NT2/D1 (cell line): ENCODE measurements around the gene MYO5A.
A peak's percentile ranks its signal among the peaks of the same experiment; 100 is the strongest.

Experiments used
- DNase-seq: peaks from one replicate; pipeline ENCODE4 v3.0.0-alpha.2; 2011; ENCODE audit warnings: low read depth, low spot score
- H3K27me3 ChIP-seq: 2 replicates; pipeline ENCODE4 v1.6.0; 2011; ENCODE audit warnings: mild to moderate bottlenecking; ENCODE audit not compliant: insufficient read length, insufficient read depth
- H3K36me3 ChIP-seq: 2 replicates; pipeline ENCODE4 v1.6.1; 2011; ENCODE audit warnings: mild to moderate bottlenecking, low read length, mixed read lengths; ENCODE audit not compliant: insufficient read depth, insufficient read length
- H3K4me1 ChIP-seq: 2 replicates; pipeline ENCODE4 v1.5.1; 2011; ENCODE audit not compliant: insufficient read depth, insufficient read length
- H3K4me3 ChIP-seq: 2 replicates; pipeline ENCODE4 v1.5.1; 2011; ENCODE audit warnings: low read depth; ENCODE audit not compliant: insufficient read length
- H3K9ac ChIP-seq: 2 replicates; pipeline ENCODE4 v1.6.0; 2011; ENCODE audit warnings: low read depth; ENCODE audit not compliant: insufficient read length
- H3K9me3 ChIP-seq: 2 replicates; pipeline ENCODE4 v1.5.1; 2011; ENCODE audit warnings: mild to moderate bottlenecking, low read length; ENCODE audit not compliant: insufficient read depth
- SUZ12 ChIP-seq: IDR thresholded peaks from 2 replicates; pipeline ENCODE4 v1.6.1; 2011; ENCODE audit not compliant: insufficient read length, insufficient read depth; ENCODE audit errors: extremely low read depth
- YY1 ChIP-seq: IDR thresholded peaks from 2 replicates; pipeline ENCODE4 v1.6.1; 2011; ENCODE audit not compliant: insufficient read length, insufficient read depth
- ZNF274 ChIP-seq: IDR thresholded peaks from 2 replicates; pipeline ENCODE4 v1.6.1; 2011; ENCODE audit warnings: mild to moderate bottlenecking, low read depth, low read length

The MYO5A gene

DNA sequence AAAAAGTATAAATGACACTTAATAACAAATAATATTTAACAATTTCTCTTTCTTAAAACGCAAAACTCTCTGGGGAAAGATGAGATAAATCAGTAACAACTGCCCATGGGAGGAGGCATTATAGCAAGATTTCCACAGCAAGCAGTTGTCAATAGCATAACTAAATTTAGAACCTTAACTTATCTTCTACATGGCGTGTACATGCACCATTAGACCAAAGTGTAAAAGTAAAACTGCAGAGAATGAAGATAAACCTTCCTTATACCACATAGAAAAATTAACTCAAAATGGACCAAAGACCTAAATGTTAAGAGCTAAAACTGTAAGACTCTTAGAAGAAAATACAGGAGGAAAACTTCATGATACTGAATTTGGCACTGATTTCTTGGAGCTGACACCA lies 39.9 kb downstream of the MYO5A start:
- no peaks in the 10 kb centered on the region for H3K36me3 ChIP-seq
- no peak overlapping the region for H3K4me3 ChIP-seq
- no peak for TF ChIP-seq ZNF274
- TF ChIP-seq YY1 = no peak
- TF ChIP-seq SUZ12 = no peak
- H3K4me1 ChIP-seq = no peaks in the 10 kb centered on the region
- H3K9ac ChIP-seq = no peak overlapping the region
- no peak for DNase-seq
- no peaks in the 10 kb centered on the region for H3K27me3 ChIP-seq
- H3K9me3 ChIP-seq = no peaks in the 10 kb centered on the region

DNA sequence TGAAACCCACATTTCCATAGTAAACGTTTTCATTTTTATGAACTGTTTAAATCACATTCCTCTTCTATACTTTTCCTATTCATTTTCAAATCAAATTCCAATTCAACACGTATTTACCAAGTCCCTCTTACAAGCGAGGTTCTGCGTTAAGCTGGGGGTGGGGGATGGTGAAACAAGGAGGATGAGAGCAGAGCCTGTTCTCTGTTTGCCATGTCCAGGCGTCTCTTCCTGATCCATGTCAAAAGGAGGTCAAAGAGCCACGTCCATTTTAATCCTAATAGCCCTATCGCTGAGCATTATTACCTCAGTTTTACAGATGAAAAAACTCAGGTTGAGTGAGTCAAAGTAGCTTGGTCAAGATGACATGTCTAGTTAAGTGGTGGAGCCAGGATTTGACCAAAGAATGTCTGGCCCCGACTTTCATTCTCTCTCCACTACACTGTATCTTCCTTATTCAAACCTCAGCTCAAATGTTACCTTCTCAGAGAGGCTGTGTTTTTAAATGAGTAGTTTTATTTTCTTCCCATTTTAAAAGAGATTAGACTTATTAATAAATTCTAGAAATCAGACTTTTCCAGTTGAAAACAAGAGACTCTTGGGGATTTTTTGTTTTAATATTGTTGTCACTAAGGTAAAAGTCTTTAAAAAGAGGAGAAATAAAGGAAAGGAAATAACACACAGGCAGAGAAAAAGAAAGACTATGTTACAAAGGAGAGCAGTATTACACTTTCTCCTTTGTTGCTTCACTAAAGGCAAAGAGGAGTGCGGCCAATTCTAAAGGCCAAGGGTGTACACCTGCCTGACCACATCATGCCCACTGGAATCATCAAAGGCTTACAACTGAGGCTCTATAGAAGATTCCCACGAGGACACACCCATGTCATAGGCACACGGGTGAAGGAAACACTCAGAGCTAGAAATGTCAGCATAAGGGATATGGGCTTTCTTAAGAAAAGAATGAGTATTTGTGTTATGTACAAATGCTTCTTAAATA lies 42.4 kb downstream of the MYO5A start:
- peak; percentile 2 for DNase-seq
- no peak for TF ChIP-seq SUZ12
- no peak for TF ChIP-seq ZNF274
- TF ChIP-seq YY1 = no peak
- Histone ChIP-seq H3K9me3 (no peaks in the 10 kb centered on the region), H3K4me3 (no peak overlapping the region), H3K4me1 (no peaks in the 10 kb centered on the region), H3K9ac (no peak overlapping the region), H3K27me3 (no peaks in the 10 kb centered on the region), H3K36me3 (no peaks in the 10 kb centered on the region)

DNA sequence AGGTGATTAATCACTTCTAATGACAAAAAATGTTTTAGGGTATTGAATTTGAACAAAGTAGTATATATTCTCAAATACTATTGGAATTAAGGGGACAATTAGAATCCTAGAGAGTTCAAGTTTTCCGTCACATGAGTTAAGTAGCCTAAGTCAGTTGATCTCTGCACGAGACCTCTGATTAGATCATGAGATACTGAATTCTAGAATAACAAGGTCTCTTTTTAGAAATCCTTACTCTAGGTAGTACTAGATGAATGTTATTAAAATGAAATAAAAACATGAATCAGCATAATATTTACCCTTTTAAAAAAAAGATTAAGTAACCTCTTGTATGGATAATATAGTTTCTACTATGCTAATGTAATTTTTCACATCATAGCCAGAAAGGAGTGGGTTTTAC lies 43.4 kb downstream of the MYO5A start:
- Histone ChIP-seq H3K4me1 (no peaks in the 10 kb centered on the region), H3K9me3 (no peaks in the 10 kb centered on the region), H3K4me3 (no peak overlapping the region), H3K9ac (no peak overlapping the region), H3K27me3 (no peaks in the 10 kb centered on the region), H3K36me3 (no peaks in the 10 kb centered on the region)
- TF ChIP-seq YY1 (no peak), SUZ12 (no peak), ZNF274 (no peak)
- DNase-seq = no peak

DNA sequence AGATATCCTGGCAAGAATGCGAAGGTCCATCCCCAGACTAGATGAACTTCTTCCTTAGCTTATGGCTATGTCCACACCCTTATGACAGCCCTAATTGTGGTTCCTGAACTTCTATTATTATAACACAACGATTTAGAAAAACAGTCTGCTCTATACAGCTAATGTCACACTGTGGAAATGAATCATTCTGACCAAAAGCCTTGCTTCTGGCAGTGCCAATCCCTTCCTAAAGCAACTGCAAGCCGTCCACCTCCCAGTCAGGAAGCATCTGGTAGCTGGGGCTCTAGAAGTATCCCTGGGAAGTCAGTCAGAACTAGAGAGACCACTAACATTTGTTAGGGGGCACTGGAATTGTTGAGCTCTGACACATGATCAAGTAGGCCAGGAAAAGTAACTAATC lies 45.0 kb downstream of the MYO5A start:
- TF ChIP-seq SUZ12 (no peak), YY1 (no peak), ZNF274 (no peak)
- H3K4me3 ChIP-seq = no peak overlapping the region
- H3K27me3 ChIP-seq = no peaks in the 10 kb centered on the region
- H3K4me1 ChIP-seq = no peaks in the 10 kb centered on the region
- H3K9me3 ChIP-seq = 0 out of 2 replicates have a peak, but pooled peaks cover 2% of the 10 kb centered on the region
- no peak for DNase-seq
- H3K9ac ChIP-seq = no peak overlapping the region
- H3K36me3 ChIP-seq = no peaks in the 10 kb centered on the region

DNA sequence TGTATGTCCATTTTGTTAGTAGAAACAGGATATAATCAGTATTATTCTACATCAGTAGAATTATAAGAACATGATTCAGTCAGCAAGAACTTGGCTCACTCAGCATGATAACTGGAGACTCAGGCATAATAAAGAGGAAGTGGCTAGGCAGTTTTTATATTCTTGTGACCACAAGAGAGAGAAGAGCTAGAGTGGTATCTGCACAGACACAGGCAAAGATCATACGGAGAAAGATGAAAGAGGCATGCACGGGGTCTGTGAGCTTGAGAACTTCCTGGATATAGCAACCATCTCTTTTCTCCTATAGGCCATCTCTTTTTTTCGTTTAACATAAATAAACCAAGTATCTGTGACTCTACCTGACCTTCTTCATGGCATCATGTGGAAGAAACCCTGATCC lies 46.8 kb downstream of the MYO5A start:
- H3K9ac ChIP-seq = no peak overlapping the region
- H3K4me1 ChIP-seq = no peaks in the 10 kb centered on the region
- no peak for DNase-seq
- TF ChIP-seq YY1 = no peak
- no peak for TF ChIP-seq ZNF274
- no peak for TF ChIP-seq SUZ12
- H3K4me3 ChIP-seq = no peak overlapping the region
- no peaks in the 10 kb centered on the region for H3K36me3 ChIP-seq
- no peaks in the 10 kb centered on the region for H3K27me3 ChIP-seq
- H3K9me3 ChIP-seq = peaks cover 7% of the 10 kb centered on the region; the same call in 1 of the 2 replicates

DNA sequence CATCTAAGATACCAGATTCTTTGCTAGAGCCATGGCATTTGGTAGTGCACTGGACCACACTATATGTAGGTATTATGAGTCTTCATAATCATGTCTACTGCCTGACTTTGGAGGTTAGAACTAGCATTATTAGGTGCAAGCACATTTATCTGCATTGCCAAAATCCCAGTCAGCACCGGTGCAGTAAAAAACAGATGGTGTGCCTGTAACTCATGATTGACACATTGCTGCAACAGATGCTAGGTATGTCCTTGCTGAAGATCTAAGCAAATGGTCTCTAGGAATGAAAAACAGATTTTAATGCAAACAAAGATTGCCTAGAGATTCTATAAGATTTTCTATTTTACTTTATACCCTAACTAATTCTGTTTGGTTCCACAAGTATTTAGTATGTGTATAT lies 47.7 kb downstream of the MYO5A start:
- no peaks in the 10 kb centered on the region for H3K4me1 ChIP-seq
- no peak overlapping the region for H3K4me3 ChIP-seq
- no peaks in the 10 kb centered on the region for H3K36me3 ChIP-seq
- DNase-seq = no peak
- H3K9me3 ChIP-seq = peaks cover 7% of the 10 kb centered on the region; the same call in 1 of the 2 replicates
- no peaks in the 10 kb centered on the region for H3K27me3 ChIP-seq
- H3K9ac ChIP-seq = no peak overlapping the region
- TF ChIP-seq YY1 = no peak
- no peak for TF ChIP-seq ZNF274
- TF ChIP-seq SUZ12 = no peak

DNA sequence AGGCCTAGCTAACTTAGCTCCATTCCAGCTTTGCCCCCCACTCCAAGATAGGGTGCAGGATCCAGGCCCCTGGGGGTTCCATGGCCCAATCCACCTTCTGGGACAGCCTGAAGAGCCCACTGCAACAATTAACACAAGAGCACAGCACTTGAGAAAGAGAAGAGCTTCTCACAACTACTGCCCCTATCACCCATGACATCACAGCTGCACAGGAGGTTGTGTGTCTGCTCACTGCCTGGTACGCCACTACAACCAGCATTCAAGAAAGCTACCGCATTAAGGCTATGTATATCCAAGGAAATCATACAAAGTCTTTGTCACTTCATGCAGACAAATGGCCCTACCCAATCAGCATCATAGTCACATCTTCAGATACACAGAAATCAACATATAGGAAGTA lies 62.0 kb downstream of the MYO5A start:
- Histone ChIP-seq H3K4me1 (no peaks in the 10 kb centered on the region), H3K9me3 (no peaks in the 10 kb centered on the region), H3K9ac (no peak overlapping the region), H3K27me3 (no peaks in the 10 kb centered on the region), H3K36me3 (no peaks in the 10 kb centered on the region), H3K4me3 (no peak overlapping the region)
- TF ChIP-seq SUZ12 (no peak), ZNF274 (no peak), YY1 (no peak)
- no peak for DNase-seq
